Ishikawa (cell line): ENCODE data around the gene USPL1.

Experiments
- CEBPB ChIP-seq: IDR thresholded peaks from 2 replicates; pipeline ENCODE4 v1.6.1; 2012
- CREB1 ChIP-seq: IDR thresholded peaks from 2 replicates; pipeline ENCODE4 v1.6.1; 2012; ENCODE audit warnings: low read depth
- EGR1 ChIP-seq: IDR thresholded peaks from 2 replicates; pipeline ENCODE4 v1.6.1; 2012
- EP300 ChIP-seq: IDR thresholded peaks from 2 replicates; pipeline ENCODE4 v1.6.1; 2012; ENCODE audit warnings: borderline replicate concordance
- FOXM1 ChIP-seq: IDR thresholded peaks from 2 replicates; pipeline ENCODE4 v1.6.1; 2012; ENCODE audit warnings: low read depth, borderline replicate concordance
- NFIC ChIP-seq: IDR thresholded peaks from 2 replicates; pipeline ENCODE4 v1.6.1; 2012
- RAD21 ChIP-seq: IDR thresholded peaks from 2 replicates; pipeline ENCODE4 v1.6.1; 2012; ENCODE audit warnings: low read depth
- TAF1 ChIP-seq: IDR thresholded peaks from 2 replicates; pipeline ENCODE4 v1.6.1; 2012; ENCODE audit warnings: low read depth, mild to moderate bottlenecking
- TCF12 ChIP-seq: IDR thresholded peaks from 2 replicates; pipeline ENCODE4 v1.6.1; 2012; ENCODE audit warnings: low read depth
- TEAD4 ChIP-seq: IDR thresholded peaks from 2 replicates; pipeline ENCODE4 v1.6.1; 2012
- YY1 ChIP-seq: IDR thresholded peaks from 2 replicates; pipeline ENCODE4 v1.6.1; 2012; ENCODE audit warnings: low read depth
- ZBTB7A ChIP-seq: IDR thresholded peaks from 2 replicates; pipeline ENCODE4 v1.6.1; 2012; ENCODE audit warnings: low read depth
- TF ChIP-seq, protein P1 (sequence below): IDR thresholded peaks from 2 replicates; pipeline ENCODE4 v1.6.1; 2012; ENCODE audit warnings: low read depth, mild to moderate bottlenecking
- TF ChIP-seq, protein P2 (sequence below): IDR thresholded peaks from 2 replicates; pipeline ENCODE4 v1.6.1; 2012
- TF ChIP-seq, protein P3 (sequence below): IDR thresholded peaks from 2 replicates; pipeline ENCODE4 v1.6.1; 2012

USPL1 gene

DNA sequence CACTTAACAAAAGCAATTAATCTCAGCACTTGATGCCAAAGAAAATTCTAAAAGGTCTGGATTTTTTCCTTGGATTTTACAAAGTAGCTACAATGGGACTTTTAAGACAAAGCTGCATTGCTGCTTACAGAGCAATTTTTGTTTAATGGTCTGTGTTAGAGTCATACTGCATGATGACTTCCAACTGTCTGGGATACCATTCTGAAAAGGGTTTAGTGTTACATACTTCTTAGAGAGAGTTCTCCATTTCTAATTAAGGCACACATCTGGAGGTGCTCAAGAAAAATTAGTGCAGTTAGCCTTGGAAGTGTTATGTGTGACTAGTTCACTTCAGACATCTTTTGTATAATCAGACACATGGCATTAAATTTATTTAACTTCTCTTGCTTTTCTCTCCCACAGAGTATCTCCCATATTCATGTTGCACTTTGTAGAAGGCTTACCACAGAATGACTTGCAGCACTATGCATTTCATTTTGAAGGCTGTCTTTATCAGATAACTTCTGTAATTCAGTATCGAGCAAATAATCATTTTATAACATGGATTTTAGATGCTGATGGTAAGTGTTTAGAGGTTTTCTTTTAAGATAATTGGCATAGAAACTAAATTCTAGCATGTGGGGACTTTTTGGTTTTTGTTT lies 35.1 kb downstream of the USPL1 start:
- TF ChIP-seq ZBTB7A, result no peak
- no peak for TF ChIP-seq EP300
- no peak for TF ChIP-seq CEBPB
- TF ChIP-seq, protein P1, sequence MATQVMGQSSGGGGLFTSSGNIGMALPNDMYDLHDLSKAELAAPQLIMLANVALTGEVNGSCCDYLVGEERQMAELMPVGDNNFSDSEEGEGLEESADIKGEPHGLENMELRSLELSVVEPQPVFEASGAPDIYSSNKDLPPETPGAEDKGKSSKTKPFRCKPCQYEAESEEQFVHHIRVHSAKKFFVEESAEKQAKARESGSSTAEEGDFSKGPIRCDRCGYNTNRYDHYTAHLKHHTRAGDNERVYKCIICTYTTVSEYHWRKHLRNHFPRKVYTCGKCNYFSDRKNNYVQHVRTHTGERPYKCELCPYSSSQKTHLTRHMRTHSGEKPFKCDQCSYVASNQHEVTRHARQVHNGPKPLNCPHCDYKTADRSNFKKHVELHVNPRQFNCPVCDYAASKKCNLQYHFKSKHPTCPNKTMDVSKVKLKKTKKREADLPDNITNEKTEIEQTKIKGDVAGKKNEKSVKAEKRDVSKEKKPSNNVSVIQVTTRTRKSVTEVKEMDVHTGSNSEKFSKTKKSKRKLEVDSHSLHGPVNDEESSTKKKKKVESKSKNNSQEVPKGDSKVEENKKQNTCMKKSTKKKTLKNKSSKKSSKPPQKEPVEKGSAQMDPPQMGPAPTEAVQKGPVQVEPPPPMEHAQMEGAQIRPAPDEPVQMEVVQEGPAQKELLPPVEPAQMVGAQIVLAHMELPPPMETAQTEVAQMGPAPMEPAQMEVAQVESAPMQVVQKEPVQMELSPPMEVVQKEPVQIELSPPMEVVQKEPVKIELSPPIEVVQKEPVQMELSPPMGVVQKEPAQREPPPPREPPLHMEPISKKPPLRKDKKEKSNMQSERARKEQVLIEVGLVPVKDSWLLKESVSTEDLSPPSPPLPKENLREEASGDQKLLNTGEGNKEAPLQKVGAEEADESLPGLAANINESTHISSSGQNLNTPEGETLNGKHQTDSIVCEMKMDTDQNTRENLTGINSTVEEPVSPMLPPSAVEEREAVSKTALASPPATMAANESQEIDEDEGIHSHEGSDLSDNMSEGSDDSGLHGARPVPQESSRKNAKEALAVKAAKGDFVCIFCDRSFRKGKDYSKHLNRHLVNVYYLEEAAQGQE, result no peak

DNA sequence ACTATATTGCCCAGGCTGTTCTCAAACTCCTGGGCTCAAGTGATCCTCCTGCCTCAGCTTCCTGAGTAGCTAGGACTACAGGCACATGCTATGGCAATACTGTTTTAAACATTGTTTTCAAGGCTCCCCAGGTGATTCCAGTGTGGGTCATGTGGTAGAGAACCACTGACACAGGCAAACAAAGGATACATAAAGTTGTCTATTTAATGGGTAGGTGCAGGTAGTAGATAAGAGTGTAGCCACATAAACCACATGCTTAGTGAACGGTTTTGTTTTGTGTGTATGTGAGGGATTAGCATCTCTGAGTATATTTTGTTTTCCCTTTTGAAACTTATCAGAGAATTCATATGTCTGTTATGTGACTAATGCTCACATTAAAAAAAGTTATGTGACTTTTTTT lies 36.7 kb downstream of the USPL1 start:
- TF ChIP-seq YY1 (no peak), TEAD4 (no peak), CREB1 (no peak), TCF12 (no peak), EP300 (no peak), EGR1 (no peak), ZBTB7A (no peak), RAD21 (no peak), FOXM1 (no peak), CEBPB (no peak), NFIC (no peak), TAF1 (no peak)
- TF ChIP-seq, protein P2, sequence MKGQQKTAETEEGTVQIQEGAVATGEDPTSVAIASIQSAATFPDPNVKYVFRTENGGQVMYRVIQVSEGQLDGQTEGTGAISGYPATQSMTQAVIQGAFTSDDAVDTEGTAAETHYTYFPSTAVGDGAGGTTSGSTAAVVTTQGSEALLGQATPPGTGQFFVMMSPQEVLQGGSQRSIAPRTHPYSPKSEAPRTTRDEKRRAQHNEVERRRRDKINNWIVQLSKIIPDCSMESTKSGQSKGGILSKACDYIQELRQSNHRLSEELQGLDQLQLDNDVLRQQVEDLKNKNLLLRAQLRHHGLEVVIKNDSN, result no peak
- TF ChIP-seq, protein P3, sequence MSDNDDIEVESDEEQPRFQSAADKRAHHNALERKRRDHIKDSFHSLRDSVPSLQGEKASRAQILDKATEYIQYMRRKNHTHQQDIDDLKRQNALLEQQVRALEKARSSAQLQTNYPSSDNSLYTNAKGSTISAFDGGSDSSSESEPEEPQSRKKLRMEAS, result no peak
- TF ChIP-seq, protein P1, result no peak

DNA sequence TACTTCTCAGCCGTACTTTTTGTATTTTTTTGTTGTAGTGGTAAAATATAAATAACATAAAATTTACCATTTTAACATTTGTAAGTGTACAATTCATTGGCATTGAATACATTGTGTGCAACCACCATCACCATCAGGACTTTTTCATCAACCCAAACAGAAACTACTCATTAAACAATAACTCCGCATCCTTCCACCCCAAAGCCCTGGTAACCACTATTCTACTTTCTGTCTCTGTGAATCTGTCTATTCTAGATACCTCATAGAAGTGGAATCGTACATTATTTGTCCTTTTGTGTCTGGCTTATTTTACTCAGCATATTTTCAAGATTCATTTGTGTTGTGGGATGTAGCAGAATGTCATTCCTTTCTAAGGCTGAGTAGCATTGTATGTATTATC lies 38.5 kb downstream of the USPL1 start:
- TF ChIP-seq CEBPB (no peak), CREB1 (no peak), RAD21 (no peak)
- TF ChIP-seq, protein P2, result no peak

DNA sequence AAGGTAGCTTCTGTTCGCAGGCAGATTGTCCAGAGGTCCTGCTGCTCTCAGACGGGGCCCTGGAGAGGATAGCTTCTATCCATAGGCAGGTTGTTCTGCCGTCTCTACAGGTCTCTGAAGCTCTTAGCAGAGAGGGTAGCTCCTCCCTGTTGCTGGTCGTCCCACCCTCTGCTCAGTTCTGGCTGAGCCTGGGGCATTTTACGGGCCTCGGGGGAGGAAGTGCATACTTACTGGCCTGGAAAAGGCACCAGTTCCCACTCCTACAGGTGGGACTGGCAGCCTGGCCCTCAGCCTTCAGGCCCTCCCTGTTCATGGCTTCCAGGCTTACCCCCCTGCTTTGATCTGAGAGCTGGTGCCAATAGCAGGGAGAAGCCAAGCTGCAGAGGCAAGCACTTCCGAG lies 42.3 kb downstream of the USPL1 start:
- TF ChIP-seq RAD21 (no peak), CREB1 (no peak), EGR1 (no peak), ZBTB7A (no peak), CEBPB (no peak), TCF12 (no peak), TEAD4 (no peak), FOXM1 (no peak), NFIC (no peak), YY1 (no peak), TAF1 (no peak), EP300 (no peak)
- TF ChIP-seq, protein P3, result no peak
- TF ChIP-seq, protein P1, result no peak
- TF ChIP-seq, protein P2, result no peak
